CD4-positive, alpha-beta memory T cell (primary cell): ENCODE data around the gene SOX8. TPM values are rescaled to one million over a fixed set of nuclear protein-coding genes. Genes with fewer than 3 reads are reported as not detected.

ENCODE experiments used
- CTCF ChIA-PET: fragments of 350-600 bp; sonication (Branson Sonifier 250); formaldehyde crosslinking; loops from one replicate; lab custom pipeline; 2021; ENCODE audit warnings: inconsistent platforms; ENCODE audit not compliant: partially characterized antibody; lab: Charles Lee
- POLR2A ChIA-PET: fragments of 350-600 bp; sonication (Branson Sonifier 250); formaldehyde crosslinking; loops from one replicate; lab custom pipeline; 2021; ENCODE audit not compliant: partially characterized antibody; lab: Charles Lee
- DNase-seq, 5 donors: peaks; one replicate each; pipeline versions ENCODE4 v3.0.0 to v3.0.0-alpha.2; 2020 to 2022; ENCODE audit warnings: mixed read lengths in 1 of 5
- H3K27ac ChIP-seq: one replicate; pipeline ENCODE4 v1.7.0; 2013; ENCODE audit warnings: low read depth, low read length
- H3K27me3 ChIP-seq: 2 replicates; pipeline ENCODE4 v1.7.0; 2013; ENCODE audit warnings: mild to moderate bottlenecking, low read length, moderate library complexity; ENCODE audit not compliant: insufficient read depth
- H3K36me3 ChIP-seq: 2 replicates; pipeline ENCODE4 v1.7.0; 2013; ENCODE audit warnings: mild to moderate bottlenecking, low read length, moderate library complexity; ENCODE audit not compliant: insufficient read depth
- H3K4me1 ChIP-seq: 2 replicates; pipeline ENCODE4 v1.7.0; 2013; ENCODE audit warnings: mild to moderate bottlenecking, low read length, moderate library complexity; ENCODE audit not compliant: insufficient read depth
- H3K4me3 ChIP-seq, 2 donors: one replicate each; pipeline ENCODE4 v1.7.0; 2013; ENCODE audit warnings: low read length in 2 of 2, mild to moderate bottlenecking in 1 of 2
- H3K9me3 ChIP-seq, 2 donors: one replicate each; pipeline ENCODE4 v1.7.0; 2013; ENCODE audit warnings: low read length in 2 of 2, control low read depth in 1 of 2; ENCODE audit not compliant: control insufficient read depth in 1 of 2
- H3K27ac Mint-ChIP-seq, 7 donors: one replicate each; pipeline ENCODE4 v1.8.0; 2020 to 2021; ENCODE audit warnings: mixed read lengths in 7 of 7, mild to moderate bottlenecking in 6 of 7, inconsistent platforms in 3 of 7, moderate library complexity in 3 of 7
- H3K27me3 Mint-ChIP-seq, 2 donors: one replicate each; pipeline ENCODE4 v1.8.0; 2020 to 2021; ENCODE audit warnings: mixed read lengths in 2 of 2
- H3K36me3 Mint-ChIP-seq, 2 donors: one replicate each; pipeline ENCODE4 v1.8.0; 2020 to 2021; ENCODE audit warnings: mixed read lengths in 2 of 2, inconsistent platforms in 1 of 2, mild to moderate bottlenecking in 1 of 2
- H3K4me1 Mint-ChIP-seq, 4 donors: one replicate each; pipeline ENCODE4 v1.8.0; 2020 to 2021; ENCODE audit warnings: mixed read lengths in 4 of 4, mild to moderate bottlenecking in 1 of 4
- H3K4me3 Mint-ChIP-seq, 8 donors: one replicate each; pipeline ENCODE4 v1.8.0; 2020 to 2021; ENCODE audit warnings: mixed read lengths in 8 of 8, mild to moderate bottlenecking in 7 of 8, moderate library complexity in 6 of 8, inconsistent platforms in 3 of 8
- H3K9me3 Mint-ChIP-seq, 8 donors: one replicate each; pipeline ENCODE4 v1.8.0; 2020 to 2021; ENCODE audit warnings: mixed read lengths in 8 of 8, mild to moderate bottlenecking in 5 of 8, inconsistent platforms in 3 of 8, moderate library complexity in 1 of 8
- intact Hi-C: fragments of 100-400 bp; cut with micrococcal nuclease; formaldehyde crosslinking; loops from one replicate; pipeline ENCODE4 v1.15.1; 2023
- polyA plus RNA-seq, 2 donors: library from polyadenylated mRNA; unstranded; fragments of 300-500 nt; fragmentation: Illumina TruSeq; gene quantifications; one replicate each; pipeline ENCODE4 v1.2.3, GENCODE V29; 2021
- total RNA-seq, 2 experiments: library from RNA; stranded (reverse); gene quantifications; one replicate each; pipeline ENCODE4 v1.2.3, GENCODE V29; 2021

SOX8 gene
- total and polyA plus RNA-seq, 4 experiments from 2014 or later = 0.47 to 3.4 (median 2.4) TPM

DNA sequence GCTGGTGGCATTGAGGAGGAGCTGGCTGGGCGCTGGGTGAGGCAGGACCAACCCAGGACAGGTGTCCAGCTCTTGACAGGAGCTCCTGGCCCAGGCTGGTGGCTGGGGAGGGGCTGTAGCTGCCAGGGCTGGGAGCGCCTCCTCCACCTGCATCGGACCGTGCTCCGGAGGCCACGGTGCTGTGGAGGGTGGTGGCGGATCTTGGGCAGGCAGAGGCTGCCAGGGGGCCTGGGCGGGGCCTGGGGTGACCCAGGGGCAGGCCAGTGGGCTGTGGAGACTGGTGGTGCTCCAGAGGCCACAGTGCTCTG is 32.0 kb downstream of the SOX8 start:
- CTCF ChIA-PET = no interaction called here
- Histone ChIP-seq H3K9me3 (no peaks in the 10 kb centered on the region), H3K4me3 (no peak overlapping the region), H3K36me3 (no peaks in the 10 kb centered on the region), H3K27ac (no peak overlapping the region), H3K27me3 (no peaks in the 10 kb centered on the region), H3K4me1 (no peaks in the 10 kb centered on the region)
- POLR2A ChIA-PET = no interaction called here
- Mint-ChIP-seq H3K4me3 (no peak overlapping the region), H3K27ac (no peak overlapping the region), H3K9me3 (peaks cover 0 to 1% (median 0%) of the 10 kb centered on the region in 8 donors), H3K27me3 (peaks cover 2 to 3% of the 10 kb centered on the region in 2 donors), H3K4me1 (peaks cover 0 to 2% (median 0%) of the 10 kb centered on the region in 4 donors), H3K36me3 (no peaks in the 10 kb centered on the region)
- intact Hi-C loops = no loop called here
- DNase-seq = peak in 1 of 5 donors; percentile 20

DNA sequence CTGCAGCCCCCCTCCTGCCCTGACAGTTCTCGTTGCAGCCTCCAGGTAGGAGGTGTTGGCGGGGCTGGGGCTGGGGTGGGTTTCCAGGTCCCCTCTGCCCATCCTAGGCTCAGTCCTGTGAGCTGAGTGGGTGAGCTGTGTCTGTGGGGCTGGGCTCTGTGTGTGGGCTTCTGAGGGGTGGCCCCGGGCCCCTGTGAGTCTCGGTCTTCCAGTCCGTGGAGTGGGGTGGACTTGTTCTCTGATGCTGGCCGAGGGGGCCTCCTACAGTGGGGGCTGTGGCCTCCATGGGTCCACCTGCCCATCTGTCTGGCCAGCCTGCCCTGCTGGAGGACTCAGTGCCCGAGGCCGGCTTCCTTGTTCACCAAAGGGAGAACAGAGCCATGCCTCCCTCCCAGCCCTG is 32.7 kb downstream of the SOX8 start:
- H3K9me3 ChIP-seq = no peaks in the 10 kb centered on the region
- peaks cover 2 to 4% of the 10 kb centered on the region in 2 donors for H3K27me3 Mint-ChIP-seq
- H3K4me3 ChIP-seq = no peak overlapping the region
- POLR2A ChIA-PET = no interaction called here
- H3K27ac Mint-ChIP-seq = no peak overlapping the region
- H3K4me1 Mint-ChIP-seq = peaks cover 0 to 2% (median 0%) of the 10 kb centered on the region in 4 donors
- H3K27ac ChIP-seq = no peak overlapping the region
- intact Hi-C loops = no loop called here
- CTCF ChIA-PET = no interaction called here
- H3K27me3 ChIP-seq = no peaks in the 10 kb centered on the region
- no peaks in the 10 kb centered on the region for H3K36me3 Mint-ChIP-seq
- DNase-seq = no peak
- H3K36me3 ChIP-seq = no peaks in the 10 kb centered on the region
- H3K4me1 ChIP-seq = no peaks in the 10 kb centered on the region
- no peak overlapping the region for H3K4me3 Mint-ChIP-seq
- peaks cover 0 to 1% (median 0%) of the 10 kb centered on the region in 8 donors for H3K9me3 Mint-ChIP-seq

DNA sequence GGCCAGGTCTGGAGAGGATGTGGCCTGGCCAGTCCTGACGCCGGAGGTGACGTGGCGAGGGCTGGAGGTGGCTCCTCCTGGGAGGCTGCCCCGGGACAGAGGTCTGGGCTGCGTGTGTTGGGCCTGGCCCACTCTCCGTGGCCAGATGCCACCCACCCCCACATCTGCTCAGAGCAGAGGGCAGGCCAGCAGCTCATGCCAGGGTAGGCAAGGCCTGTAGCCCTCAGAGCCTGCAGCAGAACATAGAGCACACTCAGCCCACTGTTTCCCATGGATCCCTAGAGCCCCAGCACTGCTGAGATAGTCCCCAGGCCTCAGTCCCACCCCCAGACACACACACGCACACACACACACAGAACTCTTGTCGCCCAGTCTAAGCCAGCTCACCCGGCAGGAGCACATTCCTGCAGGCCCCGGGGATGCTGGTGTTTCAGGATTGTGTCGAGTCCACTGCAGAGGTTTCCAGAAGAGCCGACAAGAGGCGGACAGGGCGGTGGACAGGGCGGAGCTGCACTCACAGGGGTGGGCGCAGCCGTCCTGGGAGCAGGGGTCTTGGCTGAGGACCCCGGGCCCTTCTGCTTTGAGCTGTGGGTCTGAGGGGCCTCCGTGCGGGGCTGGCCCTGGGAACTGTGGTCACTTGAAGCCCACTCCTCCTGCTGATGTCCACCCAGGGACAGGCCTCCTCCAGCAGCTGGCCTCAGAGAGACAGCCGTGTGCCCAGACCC is 33.4 kb downstream of the SOX8 start:
- intact Hi-C loops = no loop called here
- Histone ChIP-seq H3K36me3 (no peaks in the 10 kb centered on the region), H3K27ac (no peak overlapping the region), H3K27me3 (no peaks in the 10 kb centered on the region), H3K9me3 (no peaks in the 10 kb centered on the region), H3K4me3 (no peak overlapping the region), H3K4me1 (no peaks in the 10 kb centered on the region)
- Mint-ChIP-seq H3K9me3 (no peaks in the 10 kb centered on the region), H3K27ac (no peak overlapping the region), H3K27me3 (peaks cover 2 to 4% of the 10 kb centered on the region in 2 donors), H3K4me1 (peaks cover 0 to 2% (median 0%) of the 10 kb centered on the region in 4 donors), H3K36me3 (no peaks in the 10 kb centered on the region), H3K4me3 (no peak overlapping the region)
- ChIA-PET POLR2A (no interaction called here), CTCF (no interaction called here)
- DNase-seq = no peak

DNA sequence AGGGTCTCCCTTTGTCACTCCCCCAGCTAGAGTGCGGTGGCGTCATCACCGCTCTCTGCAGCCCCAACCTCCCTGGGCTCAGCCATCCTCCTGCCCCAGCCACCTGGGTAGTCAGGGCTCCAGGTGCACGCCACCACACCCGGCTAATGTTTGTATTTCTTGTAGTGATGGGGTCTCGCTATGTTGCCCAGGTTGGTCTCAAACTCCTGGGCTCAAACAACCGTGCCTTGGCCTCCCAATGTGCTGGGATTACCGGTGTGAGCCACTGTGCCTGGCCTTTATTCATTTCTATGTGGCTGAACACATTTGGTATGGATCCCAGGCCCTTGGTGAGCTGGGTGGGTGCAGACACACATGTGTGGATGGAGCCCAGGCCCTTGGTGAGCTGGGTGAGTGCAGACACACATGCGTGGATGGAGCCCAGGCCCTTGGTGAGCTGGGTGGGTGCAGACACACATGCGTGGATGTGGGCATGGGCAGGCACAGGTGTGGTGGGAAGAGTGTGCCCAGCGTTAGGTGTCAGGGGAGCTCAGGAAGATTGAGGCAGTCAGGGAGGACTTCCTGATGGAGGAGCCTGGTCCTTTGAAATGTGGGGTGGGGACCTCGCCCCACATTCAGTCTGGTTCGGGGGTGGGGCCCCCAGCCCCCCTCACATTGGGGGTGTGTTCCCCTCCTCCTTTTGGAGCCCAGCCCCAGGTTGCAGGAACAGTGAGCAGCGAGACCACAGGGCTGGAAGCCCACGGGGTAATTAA is 37.1 kb downstream of the SOX8 start:
- Histone ChIP-seq H3K27me3 (no peaks in the 10 kb centered on the region), H3K27ac (no peak overlapping the region), H3K4me1 (no peaks in the 10 kb centered on the region), H3K36me3 (no peaks in the 10 kb centered on the region), H3K4me3 (no peak overlapping the region), H3K9me3 (no peaks in the 10 kb centered on the region)
- no peaks in the 10 kb centered on the region for H3K9me3 Mint-ChIP-seq
- H3K36me3 Mint-ChIP-seq = no peaks in the 10 kb centered on the region
- intact Hi-C loops = no loop called here
- no peaks in the 10 kb centered on the region for H3K4me1 Mint-ChIP-seq
- ChIA-PET CTCF (no interaction called here), POLR2A (no interaction called here)
- no peak overlapping the region for H3K4me3 Mint-ChIP-seq
- peaks cover 0 to 4% of the 10 kb centered on the region in 2 donors for H3K27me3 Mint-ChIP-seq
- DNase-seq = no peak
- H3K27ac Mint-ChIP-seq = peak overlapping the region in 1 of 7 donors; percentile 55

DNA sequence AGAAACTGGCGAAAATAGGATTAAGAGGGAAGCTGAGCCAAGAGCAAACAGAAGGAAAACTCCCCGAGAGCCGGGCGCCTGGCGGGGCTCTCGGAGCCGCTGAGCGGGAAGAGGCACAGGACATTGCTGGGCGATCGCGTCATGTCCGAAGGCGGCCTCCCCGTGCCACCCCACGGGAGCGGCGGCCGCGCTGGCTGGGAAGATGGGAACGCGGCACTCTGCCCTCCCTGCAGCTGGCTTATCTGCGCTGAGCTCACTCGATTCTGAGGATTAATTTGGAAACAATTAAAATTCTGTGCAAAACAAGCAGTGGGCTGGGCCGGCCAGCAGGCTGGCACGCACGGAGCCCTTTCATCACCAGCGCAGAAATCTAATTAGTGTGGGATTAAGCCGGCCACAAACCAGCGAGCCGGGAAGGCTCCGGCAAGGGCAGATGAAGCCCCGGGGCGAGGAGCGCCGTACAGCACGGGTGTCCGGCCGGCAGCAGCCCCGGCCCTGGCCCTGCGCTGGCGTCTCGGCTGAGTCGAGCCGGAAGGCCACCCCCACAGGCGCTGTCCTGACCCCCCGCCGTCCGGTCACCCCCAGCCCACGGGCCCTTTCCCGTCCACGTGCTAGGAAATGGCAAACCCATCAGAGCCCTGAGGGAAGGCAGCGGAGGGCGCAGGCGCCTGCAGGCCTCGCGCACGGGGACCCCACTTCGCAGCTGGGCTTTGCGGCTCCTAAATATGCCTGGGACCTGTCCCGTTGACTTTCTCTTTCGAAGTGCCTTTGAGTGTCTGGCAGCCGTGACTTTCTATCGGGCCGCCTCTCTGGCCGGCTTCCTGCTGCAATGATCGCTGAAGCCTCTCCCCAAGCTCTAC is 37.9 kb downstream of the SOX8 start:
- no peaks in the 10 kb centered on the region for H3K36me3 Mint-ChIP-seq
- H3K4me1 ChIP-seq = no peaks in the 10 kb centered on the region
- intact Hi-C loops = no loop called here
- H3K9me3 Mint-ChIP-seq = no peaks in the 10 kb centered on the region
- H3K27ac ChIP-seq = no peak overlapping the region
- H3K36me3 ChIP-seq = no peaks in the 10 kb centered on the region
- no peaks in the 10 kb centered on the region for H3K4me1 Mint-ChIP-seq
- H3K27ac Mint-ChIP-seq = no peak overlapping the region
- H3K27me3 Mint-ChIP-seq = peaks cover 0 to 4% of the 10 kb centered on the region in 2 donors
- H3K4me3 Mint-ChIP-seq = no peak overlapping the region
- no peak overlapping the region for H3K4me3 ChIP-seq
- no peak for DNase-seq
- H3K27me3 ChIP-seq = no peaks in the 10 kb centered on the region
- no peaks in the 10 kb centered on the region for H3K9me3 ChIP-seq
- ChIA-PET POLR2A (no interaction called here), CTCF (no interaction called here)

DNA sequence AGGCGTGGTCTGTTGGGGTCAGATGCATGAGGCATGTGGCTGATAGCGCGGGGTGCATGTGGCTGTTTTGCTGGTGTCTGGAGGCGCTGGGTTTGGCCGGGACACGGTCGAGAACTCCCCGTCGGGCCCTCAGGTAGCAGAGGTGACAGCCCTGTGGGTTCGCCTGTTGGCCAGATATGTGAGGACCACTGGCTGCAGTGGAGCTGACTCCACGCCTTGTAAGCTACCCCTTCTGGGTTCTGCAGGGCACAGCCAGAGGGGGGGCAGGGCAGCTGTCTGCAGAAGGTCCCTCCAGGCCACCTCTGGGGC is 38.5 kb downstream of the SOX8 start:
- H3K27ac Mint-ChIP-seq = no peak overlapping the region
- H3K9me3 Mint-ChIP-seq = no peaks in the 10 kb centered on the region
- H3K4me3 ChIP-seq = no peak overlapping the region
- no peaks in the 10 kb centered on the region for H3K27me3 ChIP-seq
- no peaks in the 10 kb centered on the region for H3K36me3 Mint-ChIP-seq
- CTCF ChIA-PET = no interaction called here
- H3K9me3 ChIP-seq = no peaks in the 10 kb centered on the region
- DNase-seq = peak in 1 of 5 donors; percentile 25
- no peaks in the 10 kb centered on the region for H3K36me3 ChIP-seq
- H3K27me3 Mint-ChIP-seq = peaks cover 0 to 4% of the 10 kb centered on the region in 2 donors
- intact Hi-C loops = no loop called here
- no peaks in the 10 kb centered on the region for H3K4me1 ChIP-seq
- H3K27ac ChIP-seq = no peak overlapping the region
- H3K4me1 Mint-ChIP-seq = no peaks in the 10 kb centered on the region
- no peak overlapping the region for H3K4me3 Mint-ChIP-seq
- POLR2A ChIA-PET = no interaction called here

DNA sequence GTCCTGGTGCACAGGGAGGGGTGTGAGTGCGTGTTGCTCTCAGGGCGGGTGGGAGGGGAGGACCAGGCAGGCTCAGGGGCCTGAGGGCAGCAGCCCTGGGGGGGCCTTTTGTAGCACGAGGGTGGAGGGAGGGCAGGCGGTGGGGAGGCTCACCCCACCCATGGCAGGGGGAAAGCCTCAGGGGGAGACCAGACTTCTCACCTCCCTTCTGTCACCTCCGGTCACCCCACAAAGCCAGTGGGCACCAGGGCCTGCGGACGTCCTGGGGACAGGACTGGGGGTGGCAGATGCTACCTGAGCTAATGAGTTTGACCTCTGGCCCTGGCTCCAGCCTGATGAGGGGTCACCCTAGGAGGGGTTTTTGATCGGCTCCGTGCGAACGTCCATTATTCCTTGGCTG is 39.0 kb downstream of the SOX8 start:
- H3K9me3 Mint-ChIP-seq = no peaks in the 10 kb centered on the region
- Histone ChIP-seq H3K36me3 (no peaks in the 10 kb centered on the region), H3K9me3 (no peaks in the 10 kb centered on the region), H3K27me3 (no peaks in the 10 kb centered on the region), H3K27ac (no peak overlapping the region), H3K4me1 (no peaks in the 10 kb centered on the region), H3K4me3 (no peak overlapping the region)
- H3K4me3 Mint-ChIP-seq = no peak overlapping the region
- ChIA-PET POLR2A (no interaction called here), CTCF (no interaction called here)
- no peaks in the 10 kb centered on the region for H3K36me3 Mint-ChIP-seq
- H3K4me1 Mint-ChIP-seq = peaks cover 0 to under 1% (median 0%) of the 10 kb centered on the region in 4 donors
- peaks cover 0 to 4% of the 10 kb centered on the region in 2 donors for H3K27me3 Mint-ChIP-seq
- peak in 1 of 5 donors; percentile 22 for DNase-seq
- no peak overlapping the region for H3K27ac Mint-ChIP-seq
- intact Hi-C loops = no loop called here
